Trophoblast cell (in vitro differentiated cells and primary cell): ENCODE results near the gene ANKRD13B.

Source experiments
- DNase-seq, 2 donors: peaks; one replicate each; pipeline ENCODE4 v3.0.0-alpha.2; 2016
- H2AFZ ChIP-seq: 2 replicates; pipeline ENCODE4 v1.6.1; 2013; ENCODE audit warnings: low read length, moderate library complexity, mild to moderate bottlenecking; ENCODE audit not compliant: insufficient read depth, poor library complexity
- H2AK5ac ChIP-seq: 2 replicates; pipeline ENCODE4 v1.6.1; 2013; ENCODE audit warnings: mild to moderate bottlenecking, low read length
- H2BK120ac ChIP-seq: 2 replicates; pipeline ENCODE4 v1.6.1; 2013; ENCODE audit warnings: low read length, mild to moderate bottlenecking, moderate library complexity; ENCODE audit not compliant: insufficient read depth, poor library complexity
- H2BK12ac ChIP-seq: 2 replicates; pipeline ENCODE4 v1.6.1; 2013; ENCODE audit warnings: mild to moderate bottlenecking, low read length, moderate library complexity
- H2BK5ac ChIP-seq: 2 replicates; pipeline ENCODE4 v1.6.1; 2013; ENCODE audit warnings: low read length, low read depth, moderate library complexity, mild to moderate bottlenecking; ENCODE audit not compliant: poor library complexity
- H3K14ac ChIP-seq: 2 replicates; pipeline ENCODE4 v1.6.1; 2013; ENCODE audit warnings: mild to moderate bottlenecking, low read length
- H3K18ac ChIP-seq: 2 replicates; pipeline ENCODE4 v1.6.1; 2013; ENCODE audit warnings: mild to moderate bottlenecking, low read length
- H3K23ac ChIP-seq: 2 replicates; pipeline ENCODE4 v1.6.1; 2013; ENCODE audit warnings: low read length
- H3K27ac ChIP-seq: 2 replicates; pipeline ENCODE4 v1.5.1; 2013; ENCODE audit warnings: low read depth, mild to moderate bottlenecking, inconsistent platforms, low read length, moderate library complexity
- H3K27me3 ChIP-seq: 2 replicates; pipeline ENCODE4 v1.6.1; 2013; ENCODE audit warnings: inconsistent platforms, mild to moderate bottlenecking, low read length, moderate library complexity; ENCODE audit not compliant: insufficient read depth
- H3K36me3 ChIP-seq, 2 experiments: 1 replicate in 1 of 2; 2 replicates in 1 of 2; pipeline ENCODE4 v1.6.1; 2013; ENCODE audit warnings: low read length in 2 of 2, mild to moderate bottlenecking in 2 of 2, moderate library complexity in 1 of 2; ENCODE audit not compliant: insufficient read depth in 2 of 2, control insufficient read depth in 1 of 2
- H3K4ac ChIP-seq: 2 replicates; pipeline ENCODE4 v1.6.1; 2013; ENCODE audit warnings: low read depth, mild to moderate bottlenecking, low read length, moderate library complexity
- H3K4me1 ChIP-seq, 2 experiments: 1 replicate in 1 of 2; 2 replicates in 1 of 2; pipeline ENCODE4 v1.6.1; 2013; ENCODE audit warnings: low read length in 2 of 2, mild to moderate bottlenecking in 2 of 2, moderate library complexity in 1 of 2; ENCODE audit not compliant: insufficient read depth in 2 of 2, control insufficient read depth in 1 of 2
- H3K4me2 ChIP-seq: 2 replicates; pipeline ENCODE4 v1.6.1; 2013; ENCODE audit warnings: inconsistent platforms, mild to moderate bottlenecking, low read length, moderate library complexity
- H3K4me3 ChIP-seq: 2 replicates; pipeline ENCODE4 v1.5.1; 2013; ENCODE audit warnings: mild to moderate bottlenecking, low read depth, low read length, inconsistent platforms
- H3K79me1 ChIP-seq: one replicate; pipeline ENCODE4 v1.6.1; 2013; ENCODE audit warnings: low read length
- H3K79me2 ChIP-seq: 2 replicates; pipeline ENCODE4 v1.6.1; 2013; ENCODE audit warnings: low read length, mild to moderate bottlenecking; ENCODE audit not compliant: control insufficient read depth, insufficient read depth, poor library complexity
- H3K9ac ChIP-seq: 2 replicates; pipeline ENCODE4 v1.6.1; 2013; ENCODE audit warnings: mild to moderate bottlenecking, low read length
- H3K9me3 ChIP-seq: 2 replicates; pipeline ENCODE4 v1.6.1; 2013; ENCODE audit warnings: low read depth, mild to moderate bottlenecking, control low read depth, inconsistent platforms, low read length; ENCODE audit not compliant: insufficient read depth
- H4K12ac ChIP-seq: 2 replicates; pipeline ENCODE4 v1.6.1; 2013; ENCODE audit warnings: low read depth, mild to moderate bottlenecking, low read length, moderate library complexity
- H4K8ac ChIP-seq: 2 replicates; pipeline ENCODE4 v1.6.1; 2013; ENCODE audit warnings: low read depth, mild to moderate bottlenecking, low read length, moderate library complexity
- H4K91ac ChIP-seq: one replicate; pipeline ENCODE4 v1.6.1; 2013; ENCODE audit warnings: low read depth, mild to moderate bottlenecking, low read length, moderate library complexity
- WGBS: extraction: QIAGEN DNeasy Blood & Tissue Kit; methylation state at CpG from one replicate; pipeline ENCODE4 v1.1.7; 2013; ENCODE audit warnings: missing lambda C conversion rate; ENCODE audit not compliant: insufficient read length, insufficient coverage; ENCODE audit errors: extremely low coverage; 5-methylcytosine and 5-hydroxymethylcytosine counted together

The ANKRD13B gene

DNA sequence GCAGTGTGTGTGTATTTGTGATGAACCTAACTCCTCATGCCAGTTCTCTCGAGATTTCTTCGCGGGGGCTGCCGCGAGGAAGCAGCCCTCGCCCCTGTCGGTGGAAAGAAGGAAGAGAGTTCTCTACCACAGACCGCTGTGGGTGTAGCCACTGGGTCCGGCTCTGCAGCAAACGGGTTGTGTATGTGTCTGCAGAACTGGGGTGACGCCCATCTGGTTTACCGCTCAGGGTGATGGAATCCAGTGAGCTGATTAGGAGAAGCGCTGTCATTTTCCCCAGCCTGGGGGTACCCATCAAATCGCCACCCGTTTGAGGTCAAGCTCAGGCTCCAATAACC lies 22.1 kb downstream of the ANKRD13B start:
- H2AFZ ChIP-seq, result no peak overlapping the region
- peaks cover 16% of the 10 kb centered on the region for H3K9me3 ChIP-seq
- H4K91ac ChIP-seq, result no peak overlapping the region
- no peak overlapping the region for H2AK5ac ChIP-seq
- H4K8ac ChIP-seq, result no peak overlapping the region
- WGBS, result no CpG with 5 or more reads among the region's 15 CpGs
- no peak overlapping the region for H4K12ac ChIP-seq
- no peak overlapping the region for H3K18ac ChIP-seq
- H3K79me2 ChIP-seq, result no peaks in the 10 kb centered on the region
- no peak overlapping the region for H2BK5ac ChIP-seq
- H3K27ac ChIP-seq, result no peak overlapping the region
- H3K4me3 ChIP-seq, result no peak overlapping the region
- H3K79me1 ChIP-seq, result peaks cover 7% of the 10 kb centered on the region
- no peaks in the 10 kb centered on the region for H3K36me3 ChIP-seq
- no peak overlapping the region for H2BK12ac ChIP-seq
- H3K4me1 ChIP-seq, result peaks cover 23 to 39% of the 10 kb centered on the region in 2 experiments
- H2BK120ac ChIP-seq, result no peak overlapping the region
- peaks cover 16% of the 10 kb centered on the region for H3K27me3 ChIP-seq
- H3K9ac ChIP-seq, result no peak overlapping the region
- DNase-seq, result peak in 1 of 2 donors; percentile 62
- H3K4ac ChIP-seq, result no peak overlapping the region
- H3K14ac ChIP-seq, result no peak overlapping the region
- H3K23ac ChIP-seq, result no peak overlapping the region
- peak overlapping the region; percentile 77 for H3K4me2 ChIP-seq

- H3K4me1 ChIP-seq, result peaks cover 30 to 46% of the 10 kb centered on the region in 2 experiments
- no peak overlapping the region for H4K12ac ChIP-seq
- H2BK120ac ChIP-seq, result no peak overlapping the region
- no peak overlapping the region for H2AFZ ChIP-seq
- H3K18ac ChIP-seq, result no peak overlapping the region
- peaks cover 8% of the 10 kb centered on the region for H3K79me1 ChIP-seq
- peaks cover 16% of the 10 kb centered on the region for H3K27me3 ChIP-seq
- no peak overlapping the region for H3K14ac ChIP-seq
- DNase-seq, result peak; percentile 94 to 95
- H3K4me2 ChIP-seq, result peak overlapping the region; percentile 77
- peaks cover 16% of the 10 kb centered on the region for H3K9me3 ChIP-seq
- H3K36me3 ChIP-seq, result no peaks in the 10 kb centered on the region
- no peaks in the 10 kb centered on the region for H3K79me2 ChIP-seq
- no CpG with 5 or more reads among the region's 74 CpGs for WGBS
- no peak overlapping the region for H4K91ac ChIP-seq
- peak overlapping the region; percentile 48 for H3K4me3 ChIP-seq
- no peak overlapping the region for H2BK5ac ChIP-seq
- H3K9ac ChIP-seq, result no peak overlapping the region
- H3K27ac ChIP-seq, result no peak overlapping the region
- no peak overlapping the region for H2BK12ac ChIP-seq
- no peak overlapping the region for H3K23ac ChIP-seq
- H3K4ac ChIP-seq, result no peak overlapping the region
- H4K8ac ChIP-seq, result no peak overlapping the region
- no peak overlapping the region for H2AK5ac ChIP-seq
Observed at GRCh38 chr17:29615492-29616299, 22.8 kb downstream of the ANKRD13B start.

GRCh38 chr17:29616300-29617048 lies 23.5 kb downstream of the ANKRD13B start:
- Histone ChIP-seq H3K9me3 (peaks cover 16% of the 10 kb centered on the region), H3K23ac (no peak overlapping the region), H3K4me1 (peaks cover 35 to 48% of the 10 kb centered on the region in 2 experiments), H3K79me1 (peaks cover 8% of the 10 kb centered on the region), H2BK5ac (no peak overlapping the region), H3K4me2 (peak overlapping the region; percentile 77), H3K9ac (no peak overlapping the region), H3K14ac (no peak overlapping the region), H3K18ac (no peak overlapping the region), H2AK5ac (no peak overlapping the region), H2BK12ac (no peak overlapping the region), H4K8ac (no peak overlapping the region), H3K4ac (no peak overlapping the region), H3K36me3 (no peaks in the 10 kb centered on the region), H3K27ac (no peak overlapping the region), H4K91ac (no peak overlapping the region), H3K79me2 (no peaks in the 10 kb centered on the region), H3K4me3 (no peak overlapping the region), H2AFZ (no peak overlapping the region), H3K27me3 (peaks cover 16% of the 10 kb centered on the region), H2BK120ac (no peak overlapping the region), H4K12ac (no peak overlapping the region)
- no CpG with 5 or more reads among the region's 32 CpGs for WGBS
- DNase-seq, result peak in 1 of 2 donors; percentile 51

GRCh38 chr17:29617125-29617480 lies 24.2 kb downstream of the ANKRD13B start:
- Histone ChIP-seq H3K27me3 (peaks cover 16% of the 10 kb centered on the region), H2BK120ac (no peak overlapping the region), H2AK5ac (no peak overlapping the region), H3K23ac (no peak overlapping the region), H2BK12ac (no peak overlapping the region), H3K27ac (no peak overlapping the region), H3K4me2 (peak overlapping the region; percentile 63), H3K9me3 (peaks cover 13% of the 10 kb centered on the region), H3K14ac (no peak overlapping the region), H2AFZ (no peak overlapping the region), H3K4me1 (peaks cover 40 to 53% of the 10 kb centered on the region in 2 experiments), H4K8ac (no peak overlapping the region), H3K4me3 (peak overlapping the region; percentile 20), H3K79me2 (no peaks in the 10 kb centered on the region), H3K4ac (no peak overlapping the region), H3K36me3 (no peaks in the 10 kb centered on the region), H4K12ac (no peak overlapping the region), H4K91ac (no peak overlapping the region), H2BK5ac (no peak overlapping the region), H3K18ac (no peak overlapping the region), H3K9ac (no peak overlapping the region), H3K79me1 (peaks cover 8% of the 10 kb centered on the region)
- no CpG with 5 or more reads among the region's 16 CpGs for WGBS
- DNase-seq, result peak; percentile 76 to 85
